HG02678 (cell line): ENCODE results near the gene GRAMD1B.
A peak's percentile ranks its signal among the peaks of the same experiment; 100 is the strongest.

Experiments
- ATAC-seq: cut with Tn5 transposase; IDR thresholded peaks from one replicate; pipeline ENCODE4 v1.9.1; 2021; ENCODE audit warnings: mild to moderate bottlenecking, moderate library complexity; ENCODE audit not compliant: unreplicated experiment

The GRAMD1B gene

GRCh38 chr11:123429913-123430720, at the start of gene GRAMD1B:
TSS of gene GRAMD1B (plus strand) at chr11:123430269. CDS start at chr11:123430793, 524 bp downstream.
- peak; percentile 54 for ATAC-seq

- no peak for ATAC-seq
These were observed 48.9 kb upstream of the GRAMD1B start for GRCh38 chr11:123381149-123381548.

DNA sequence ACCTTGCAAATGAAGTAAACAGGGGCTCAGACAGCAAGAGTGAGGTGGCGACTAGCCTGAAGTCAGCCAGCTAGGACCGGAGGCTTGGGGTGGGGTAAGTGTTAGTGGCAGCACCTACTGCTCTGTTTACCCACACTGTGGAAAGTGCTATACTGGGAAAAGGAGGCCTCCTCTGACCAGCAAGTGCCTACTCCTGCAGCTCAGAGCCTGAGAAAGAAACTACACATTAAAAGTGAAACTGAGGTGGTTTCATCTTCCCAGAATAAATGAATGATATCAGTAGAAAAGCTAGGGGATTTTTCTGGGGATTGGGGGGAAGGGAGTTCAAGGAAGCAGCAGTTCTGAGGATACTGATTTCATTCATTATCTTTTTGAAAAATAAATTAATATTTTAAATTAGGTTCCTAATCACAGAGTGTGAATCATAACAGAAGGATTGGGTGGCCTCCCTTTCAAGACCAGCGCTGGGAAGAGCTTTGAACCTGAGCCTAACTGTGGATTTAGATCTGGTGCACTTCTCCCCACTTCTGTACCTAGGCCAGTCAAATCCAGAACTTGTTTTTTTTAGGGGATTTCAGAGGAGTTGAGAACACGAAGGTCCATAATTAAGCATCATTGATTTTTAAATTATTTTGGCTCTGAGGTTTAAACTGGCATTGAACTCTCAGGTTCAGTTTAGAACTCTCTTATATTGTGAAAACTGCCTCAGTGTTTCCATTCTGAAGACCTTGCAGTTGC, 48.1 kb upstream of the GRAMD1B start:
- peak; percentile 77 for ATAC-seq

DNA sequence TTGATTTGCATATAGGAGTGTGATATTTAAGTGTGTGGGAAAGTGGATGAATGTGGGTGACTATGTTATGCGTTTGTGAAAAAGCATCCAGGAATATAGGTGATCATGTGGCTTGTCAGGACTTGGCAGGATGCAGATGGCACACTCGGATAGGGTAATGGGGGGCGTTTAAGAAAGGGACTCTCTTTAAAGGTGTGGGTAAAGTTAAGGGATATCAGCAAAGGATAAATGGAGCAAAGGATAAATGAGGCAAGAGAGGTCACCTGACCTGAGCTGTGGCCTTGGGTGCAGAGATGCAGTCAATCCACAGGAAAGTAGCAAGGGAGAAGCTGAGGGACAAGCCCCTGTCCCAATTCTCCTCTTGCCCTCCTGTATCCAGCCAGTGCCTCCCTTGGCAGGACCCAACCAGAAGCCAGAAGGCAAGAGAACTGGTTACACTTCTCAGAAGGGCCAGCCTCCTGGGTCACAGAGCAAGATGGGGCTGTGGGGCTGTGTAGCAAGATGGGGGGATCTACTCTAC, 47.5 kb upstream of the GRAMD1B start:
- peak; percentile 4 for ATAC-seq

DNA sequence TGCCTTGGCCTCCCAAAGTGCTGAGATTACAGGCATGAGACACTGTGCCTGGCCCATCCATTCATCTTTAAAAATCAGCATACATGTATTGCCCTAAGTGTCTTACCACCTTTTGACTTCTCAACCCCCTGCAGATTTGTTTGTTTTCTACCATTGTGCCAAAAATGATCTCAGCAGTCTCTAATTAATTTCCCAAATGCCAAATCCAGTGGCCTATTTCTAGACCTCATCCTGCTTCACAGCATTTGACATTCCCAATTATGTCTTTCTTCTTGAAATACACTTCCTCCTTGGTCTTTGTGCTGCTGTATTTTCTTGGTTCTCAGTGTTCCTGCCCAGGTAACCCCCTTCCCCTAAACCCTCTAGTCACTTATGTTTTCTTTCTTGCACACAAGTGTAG, 46.0 kb upstream of the GRAMD1B start:
- no peak for ATAC-seq

DNA sequence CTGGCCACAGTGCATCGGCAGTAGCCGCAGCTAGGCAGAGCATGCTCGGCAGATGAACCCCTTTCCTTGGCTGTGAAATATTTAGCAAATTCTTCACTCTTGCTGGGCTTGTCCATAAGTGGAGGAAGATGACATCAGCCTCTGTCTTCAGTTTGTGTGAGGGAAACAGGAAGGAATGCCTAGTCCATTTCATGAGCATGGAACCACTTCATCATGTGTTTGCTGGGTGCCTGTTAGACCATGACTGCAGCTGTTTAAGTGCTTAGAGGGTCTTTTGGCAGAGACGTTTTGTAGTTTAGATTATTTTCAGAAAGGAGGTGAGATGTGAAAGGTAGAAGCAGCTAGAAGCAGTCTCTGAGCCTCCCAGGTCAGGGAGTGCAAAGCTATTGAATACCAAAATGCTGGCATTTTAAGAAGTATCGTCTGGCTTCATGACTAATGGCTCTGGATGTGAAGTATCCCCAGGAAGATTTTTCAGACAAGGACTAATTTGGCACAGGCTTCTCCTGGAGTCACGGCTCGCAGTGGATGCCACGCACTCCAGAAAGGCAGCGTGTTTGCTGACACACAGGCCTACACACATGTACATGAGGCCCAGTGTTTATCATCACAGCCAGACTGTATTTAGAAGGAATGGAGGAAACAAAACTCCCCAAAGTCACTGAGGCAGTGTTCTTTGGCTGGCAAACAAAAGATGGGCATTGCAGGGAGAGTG, 43.1 kb upstream of the GRAMD1B start:
- ATAC-seq = no peak

DNA sequence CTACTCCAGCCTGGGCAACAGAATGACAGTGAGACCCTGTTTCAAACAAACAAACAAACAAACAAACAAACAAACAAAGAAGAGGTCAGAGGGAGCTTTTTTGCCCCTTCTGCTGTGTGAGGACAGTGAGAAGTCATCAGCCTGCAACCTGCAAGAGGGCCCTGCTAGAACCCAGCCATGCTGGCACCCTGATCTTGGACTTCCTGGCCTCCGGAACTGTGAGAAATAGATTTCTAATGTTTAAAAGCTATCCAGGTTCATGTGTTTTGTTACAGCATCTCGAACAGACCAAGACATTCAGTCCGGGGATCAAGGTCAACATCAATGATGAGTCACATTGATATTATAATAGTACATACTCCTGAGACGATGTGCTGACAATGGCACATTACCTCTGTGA, 41.4 kb upstream of the GRAMD1B start:
- ATAC-seq = no peak

- ATAC-seq = no peak
These were observed 39.9 kb upstream of the GRAMD1B start for GRCh38 chr11:123390146-123390545.

- no peak for ATAC-seq
These were observed 38.3 kb upstream of the GRAMD1B start for GRCh38 chr11:123391646-123392348.

DNA sequence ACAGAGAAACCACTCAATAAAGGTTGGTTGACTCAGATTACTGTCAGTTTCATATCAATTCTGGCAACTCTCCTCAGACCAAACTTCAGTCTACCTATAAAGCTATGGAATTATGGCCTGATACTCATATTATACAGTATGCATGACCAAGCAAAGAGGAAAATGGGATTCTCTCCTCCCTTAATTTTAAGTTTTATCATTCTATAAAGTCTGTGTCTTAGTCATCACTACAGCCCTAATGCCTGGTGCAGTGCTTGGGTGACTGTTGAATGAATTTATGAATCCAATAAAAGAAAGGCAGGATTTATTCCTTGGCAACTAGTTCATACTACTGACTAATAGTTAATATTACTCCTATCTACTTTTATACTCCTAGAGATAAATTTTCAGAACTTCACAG, 37.6 kb upstream of the GRAMD1B start:
- ATAC-seq = no peak

DNA sequence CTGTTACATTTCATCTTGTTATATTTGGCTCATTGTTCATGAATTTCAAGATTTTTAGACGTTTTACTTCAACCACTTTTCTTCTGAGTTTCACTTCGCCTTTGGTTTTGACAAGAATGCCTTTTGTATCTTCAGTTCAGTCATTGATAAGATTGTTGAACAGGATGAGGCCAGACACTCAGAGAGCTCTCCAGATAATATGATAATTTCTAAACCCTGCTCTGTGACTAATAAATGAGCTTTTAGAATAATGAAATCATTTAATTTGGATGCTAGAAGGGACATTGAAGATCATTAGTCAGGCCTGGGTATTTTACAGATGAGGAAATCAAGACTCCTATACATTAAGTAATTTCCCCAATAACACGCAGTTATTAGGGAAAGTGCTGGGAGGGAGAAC, 37.2 kb upstream of the GRAMD1B start:
- ATAC-seq = no peak

GRCh38 chr11:123393312-123393927, 36.6 kb upstream of the GRAMD1B start:
- no peak for ATAC-seq

- no peak for ATAC-seq
These were observed 25.4 kb upstream of the GRAMD1B start for GRCh38 chr11:123404676-123405075.

DNA sequence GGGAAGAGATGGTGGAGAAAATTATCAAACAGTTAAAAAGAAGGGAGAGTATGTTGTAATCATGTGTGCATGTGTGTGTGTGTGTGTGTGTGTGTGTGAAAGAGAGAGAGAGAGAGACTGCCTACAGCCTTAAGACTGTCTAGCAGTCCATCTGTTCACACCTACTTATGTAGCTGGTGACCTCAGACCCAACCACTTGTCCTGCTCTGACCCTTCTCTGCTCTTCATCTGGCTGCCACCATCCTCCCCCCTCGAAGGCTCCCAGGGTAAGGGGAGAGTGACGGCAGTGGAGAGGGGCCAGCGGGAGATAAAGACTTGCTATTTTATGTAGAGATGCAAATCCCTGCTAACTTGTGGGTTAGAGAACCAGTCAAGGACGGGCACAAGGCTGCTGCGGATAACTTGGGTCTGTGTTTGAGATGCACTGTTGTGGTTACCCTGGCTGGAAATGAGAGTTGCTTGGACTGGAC, 24.9 kb upstream of the GRAMD1B start:
- ATAC-seq = no peak

- ATAC-seq = no peak
These were observed 23.5 kb upstream of the GRAMD1B start for GRCh38 chr11:123406441-123407129.

DNA sequence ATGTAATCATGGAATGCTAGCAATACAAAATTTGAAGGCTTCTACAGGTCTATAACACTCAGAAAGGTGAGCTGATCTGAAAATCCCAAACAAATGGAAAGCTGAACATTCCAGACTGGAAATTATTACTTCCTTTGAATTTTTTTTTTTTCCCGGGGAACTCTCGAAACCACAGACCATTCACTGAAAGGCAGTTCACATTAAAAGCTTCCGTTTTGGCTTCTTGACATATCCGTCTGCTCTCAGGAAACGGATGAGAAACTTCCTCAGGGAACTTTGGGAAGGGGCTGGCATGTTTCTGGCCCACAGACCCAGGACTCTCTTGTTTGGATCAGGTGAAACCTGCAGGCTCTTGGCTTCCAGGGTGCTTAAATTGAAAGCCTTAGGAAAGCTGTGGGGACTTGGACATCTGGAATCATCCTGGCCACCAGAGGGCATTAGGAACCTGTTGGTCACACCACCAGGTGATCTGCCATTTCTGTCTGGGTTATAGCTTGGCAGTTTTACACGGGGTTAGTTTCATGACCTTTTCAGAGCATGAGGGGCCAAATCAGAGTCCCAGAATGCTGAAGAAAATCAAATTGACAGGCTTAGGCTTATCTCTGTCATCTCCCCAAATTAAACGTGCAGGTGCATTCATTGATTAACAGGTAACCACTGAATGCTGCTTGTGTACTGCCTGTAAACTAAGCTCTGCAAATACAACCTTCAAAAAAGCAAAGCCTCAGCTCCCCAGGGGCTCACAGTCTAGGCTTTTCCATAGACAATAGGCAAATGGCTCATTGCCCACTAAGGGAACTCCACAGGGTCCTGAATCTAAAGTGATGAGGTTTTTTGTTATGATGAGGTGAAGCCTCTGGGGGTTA, 22.7 kb upstream of the GRAMD1B start:
- ATAC-seq = peak; percentile 52

DNA sequence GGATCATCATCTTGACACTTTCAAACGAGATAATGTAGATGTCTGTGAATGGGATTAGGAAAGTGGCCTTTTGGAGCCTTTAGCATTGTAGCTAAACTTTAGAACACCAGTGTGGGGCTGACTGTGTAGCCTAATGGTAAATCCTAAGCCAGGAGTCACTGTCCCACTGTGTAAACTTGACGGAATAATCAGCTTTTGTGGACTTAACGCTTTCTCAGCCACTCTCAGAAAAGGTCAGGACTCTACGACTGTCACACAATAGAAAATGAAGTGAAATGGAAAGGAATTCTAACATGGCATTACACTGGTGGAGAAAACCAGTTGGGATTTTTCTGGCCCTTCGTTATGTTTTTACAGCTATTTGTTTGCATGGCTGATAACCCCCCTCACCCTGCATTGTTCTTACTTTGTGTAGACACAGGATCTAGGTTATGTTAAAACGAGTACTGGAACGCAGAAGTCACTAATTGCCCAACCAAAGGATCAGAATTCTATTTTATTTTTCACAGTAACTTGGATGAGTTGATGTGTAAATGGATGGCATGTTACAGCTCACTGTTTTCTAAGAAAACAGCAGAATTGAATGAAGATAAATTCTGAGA, 22.0 kb upstream of the GRAMD1B start:
- ATAC-seq = no peak
